DOHH2 (cell line): ENCODE data around the gene PSMD14.

Experiments used
- CTCF ChIP-seq: fragments of 200-600 bp; sonication (generic); IDR thresholded peaks from one replicate; pipeline ENCODE4 v1.5.1; 2014; ENCODE audit warnings: antibody characterized with exemption, mild to moderate bottlenecking, low read depth, low read length; ENCODE audit not compliant: poor library complexity, severe bottlenecking
- EZH2phosphoT487 ChIP-seq: fragments of 200-600 bp; sonication (generic); IDR thresholded peaks from 2 replicates; pipeline ENCODE4 v1.6.1; 2017; ENCODE audit warnings: borderline replicate concordance, mild to moderate bottlenecking, antibody characterized with exemption, low read length, moderate library complexity, mixed read lengths

GRCh38 chr2:161384864-161385263 lies 76.6 kb downstream of the PSMD14 start:
- TF ChIP-seq CTCF (no peak), EZH2phosphoT487 (no peak)
